Coronary artery (tissue), 2 donors: ENCODE results near the gene TMEM63C.

Experiments used
- DNase-seq: peaks from one replicate; pipeline ENCODE4 v3.0.0-alpha.2; 2017; ENCODE audit warnings: low spot score
- H3K27ac ChIP-seq, 2 donors: fragments of 200-600 bp; sonication (generic); one replicate each; pipeline ENCODE4 v1.5.1; 2016 to 2019
- H3K4me3 ChIP-seq: fragments of 200-600 bp; sonication (generic); 2 replicates; pipeline ENCODE4 v1.5.1; 2016; ENCODE audit warnings: mild to moderate bottlenecking, moderate library complexity
- TF ChIP-seq, protein P1 (sequence below): fragments of 200-600 bp; sonication (generic); IDR thresholded peaks from one replicate; pipeline ENCODE4 v1.5.1; 2019; ENCODE audit warnings: antibody characterized with exemption

The TMEM63C gene

DNA sequence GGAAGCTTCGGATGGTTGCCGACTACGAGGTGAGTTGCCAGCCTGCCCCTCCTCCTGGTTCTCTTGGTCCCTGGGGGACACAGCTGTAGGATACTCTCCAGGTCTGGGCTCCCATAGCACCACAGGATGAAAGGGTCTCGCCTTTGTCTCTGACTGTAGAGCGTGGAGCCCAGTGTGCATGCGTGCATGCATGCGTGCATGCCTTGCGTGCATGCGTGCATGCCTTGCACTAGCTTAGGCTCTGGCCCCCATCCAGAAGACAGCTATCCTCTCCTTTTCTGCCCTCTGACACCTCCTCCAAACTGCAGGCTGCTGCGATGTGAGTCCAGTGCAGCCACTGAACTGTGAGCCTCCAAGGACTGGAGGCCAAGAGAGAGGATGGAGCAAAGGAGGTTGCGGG is 70.3 kb downstream of the TMEM63C start:
- TF ChIP-seq, protein P1, sequence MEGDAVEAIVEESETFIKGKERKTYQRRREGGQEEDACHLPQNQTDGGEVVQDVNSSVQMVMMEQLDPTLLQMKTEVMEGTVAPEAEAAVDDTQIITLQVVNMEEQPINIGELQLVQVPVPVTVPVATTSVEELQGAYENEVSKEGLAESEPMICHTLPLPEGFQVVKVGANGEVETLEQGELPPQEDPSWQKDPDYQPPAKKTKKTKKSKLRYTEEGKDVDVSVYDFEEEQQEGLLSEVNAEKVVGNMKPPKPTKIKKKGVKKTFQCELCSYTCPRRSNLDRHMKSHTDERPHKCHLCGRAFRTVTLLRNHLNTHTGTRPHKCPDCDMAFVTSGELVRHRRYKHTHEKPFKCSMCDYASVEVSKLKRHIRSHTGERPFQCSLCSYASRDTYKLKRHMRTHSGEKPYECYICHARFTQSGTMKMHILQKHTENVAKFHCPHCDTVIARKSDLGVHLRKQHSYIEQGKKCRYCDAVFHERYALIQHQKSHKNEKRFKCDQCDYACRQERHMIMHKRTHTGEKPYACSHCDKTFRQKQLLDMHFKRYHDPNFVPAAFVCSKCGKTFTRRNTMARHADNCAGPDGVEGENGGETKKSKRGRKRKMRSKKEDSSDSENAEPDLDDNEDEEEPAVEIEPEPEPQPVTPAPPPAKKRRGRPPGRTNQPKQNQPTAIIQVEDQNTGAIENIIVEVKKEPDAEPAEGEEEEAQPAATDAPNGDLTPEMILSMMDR = no peak
- H3K27ac ChIP-seq = no peak overlapping the region
- DNase-seq = no peak
- no peak overlapping the region for H3K4me3 ChIP-seq

DNA sequence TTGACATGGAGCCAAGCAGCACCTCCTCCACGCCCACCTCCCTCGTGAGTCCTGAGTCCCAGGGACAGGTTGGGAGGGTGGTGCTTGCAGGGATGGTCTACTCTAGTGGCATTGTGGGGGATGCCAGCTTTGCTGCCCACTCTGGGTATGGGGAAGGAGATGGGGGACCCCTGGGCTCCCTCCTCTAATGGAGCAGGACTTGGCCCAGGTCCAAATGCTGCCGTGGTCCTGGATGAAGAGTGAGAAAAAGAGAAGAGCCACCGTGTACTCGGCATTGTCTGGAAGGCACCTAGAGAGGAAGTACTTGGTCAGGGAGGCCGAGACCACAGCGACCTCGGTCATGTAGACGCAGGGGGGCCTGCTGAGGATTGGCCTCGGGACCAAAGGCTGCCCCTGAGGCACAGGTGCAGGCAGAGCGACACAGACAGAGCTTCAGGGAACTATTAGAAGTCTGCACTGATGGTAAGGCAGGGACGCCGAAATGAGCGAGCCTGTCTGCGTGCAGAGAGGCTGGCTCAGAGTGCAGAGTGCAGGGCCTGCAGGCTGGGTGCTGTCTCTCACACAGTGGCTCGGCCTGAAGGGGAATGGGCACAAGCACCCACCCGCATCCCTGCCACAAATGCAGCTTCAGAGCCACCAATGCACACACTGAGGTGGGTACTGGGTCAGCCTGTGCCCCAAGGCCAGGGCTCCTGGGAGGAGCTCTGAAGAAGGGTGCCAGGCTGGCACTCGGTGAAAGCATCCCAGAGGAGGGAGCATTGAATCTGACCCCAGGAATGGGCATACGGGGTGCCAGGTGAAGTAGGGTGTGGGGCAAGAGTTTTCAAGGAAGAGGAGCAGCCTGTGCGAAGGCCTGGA is 72.0 kb downstream of the TMEM63C start:
- Histone ChIP-seq H3K4me3 (no peak overlapping the region), H3K27ac (no peak overlapping the region)
- DNase-seq = no peak
- TF ChIP-seq, protein P1 = no peak

DNA sequence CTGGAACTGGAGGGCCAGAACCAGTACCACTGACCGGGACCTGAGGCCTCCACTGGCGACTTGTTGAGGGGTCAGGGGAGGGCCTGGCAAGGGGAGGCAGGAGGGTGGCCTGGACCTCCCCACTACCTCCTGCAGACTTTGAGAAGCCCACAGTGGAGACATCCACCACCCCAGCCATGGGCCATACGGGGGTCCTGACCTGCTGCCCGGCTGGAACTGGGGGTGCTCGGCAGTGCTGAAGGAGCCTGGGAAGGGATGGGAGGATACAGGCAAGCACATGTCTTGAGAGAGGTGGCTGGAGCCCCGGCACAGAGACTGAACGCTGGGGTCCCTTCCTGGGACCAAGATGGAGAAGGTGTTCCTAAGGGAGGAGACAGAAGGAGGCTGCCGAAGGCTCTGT is 75.1 kb downstream of the TMEM63C start:
- H3K4me3 ChIP-seq = no peak overlapping the region
- no peak for DNase-seq
- no peak overlapping the region for H3K27ac ChIP-seq
- TF ChIP-seq, protein P1 = no peak

DNA sequence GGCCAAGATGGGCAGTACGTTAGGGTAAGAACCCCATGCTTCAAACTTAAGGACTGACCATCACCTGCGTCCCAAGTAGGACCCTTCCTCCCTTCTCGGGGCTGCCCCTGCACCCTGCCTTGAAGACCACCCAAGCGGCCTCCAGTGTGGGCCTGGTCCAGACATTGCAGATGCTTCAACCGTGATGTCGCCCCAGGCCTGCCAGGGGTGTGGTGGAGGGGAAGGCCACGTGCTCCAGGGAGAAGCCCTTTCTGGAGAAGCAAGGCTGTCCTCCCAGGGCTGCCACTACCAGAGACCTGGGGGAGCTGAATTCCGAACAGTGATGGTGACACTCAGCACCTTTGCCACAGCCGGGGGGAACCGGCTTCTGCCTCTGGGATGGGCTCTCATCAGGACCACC is 76.1 kb downstream of the TMEM63C start:
- Histone ChIP-seq H3K27ac (no peak overlapping the region), H3K4me3 (no peak overlapping the region)
- DNase-seq = no peak
- TF ChIP-seq, protein P1 = no peak

DNA sequence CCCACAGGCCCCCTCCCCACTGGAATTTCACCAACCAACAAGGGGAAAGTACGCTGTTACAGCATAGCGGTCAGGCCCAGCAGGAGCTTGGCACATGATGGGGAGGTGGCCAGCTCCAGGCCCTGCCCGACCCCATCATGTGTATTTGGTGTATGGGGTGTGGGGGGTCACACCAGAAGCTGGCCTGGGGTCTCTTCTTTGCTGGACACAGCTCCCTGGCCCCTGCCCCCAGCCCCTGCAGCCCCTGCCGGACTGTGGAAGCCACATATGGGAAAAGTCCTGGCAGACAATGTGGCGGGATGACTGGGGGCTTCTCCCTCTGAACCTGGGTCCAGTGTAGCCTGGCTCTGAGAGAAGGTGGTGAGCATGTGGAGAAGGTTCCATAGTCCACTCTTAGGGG is 77.0 kb downstream of the TMEM63C start:
- DNase-seq = no peak
- TF ChIP-seq, protein P1 = no peak
- H3K4me3 ChIP-seq = no peak overlapping the region
- H3K27ac ChIP-seq = no peak overlapping the region

DNA sequence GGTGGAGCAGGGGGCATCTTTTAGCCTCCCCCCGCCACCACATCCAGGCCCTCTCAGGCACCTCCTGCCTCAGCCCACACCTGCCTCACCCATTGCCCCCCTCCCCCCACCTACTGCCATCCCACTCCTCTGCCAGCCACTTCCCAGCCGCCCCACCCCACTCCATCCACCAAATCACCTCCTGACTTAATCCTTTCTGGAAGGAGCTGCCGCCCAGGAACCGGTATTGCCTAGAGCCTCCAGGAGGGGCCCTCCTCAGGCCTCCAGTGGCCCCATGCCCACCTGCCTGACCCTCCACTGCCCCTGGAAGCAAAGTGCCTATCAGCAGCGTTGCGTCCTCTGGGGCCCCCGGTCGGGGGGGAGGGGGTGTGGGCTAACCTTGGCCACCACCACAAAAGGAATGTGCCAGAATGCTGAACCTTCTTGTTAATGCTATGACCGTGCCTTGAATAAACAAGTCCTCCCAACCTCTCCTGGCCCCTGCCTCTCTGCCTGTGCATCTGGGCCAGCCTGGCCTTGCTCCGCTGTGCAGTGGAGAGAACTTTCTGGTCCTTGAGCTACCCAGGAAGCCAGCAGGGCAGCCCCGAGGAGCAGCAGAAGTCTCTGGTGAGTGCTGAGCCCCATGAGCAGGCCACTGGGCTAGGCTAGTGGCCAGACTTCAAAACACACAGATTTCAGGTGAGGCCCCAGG is 77.6 kb downstream of the TMEM63C start:
- Histone ChIP-seq H3K4me3 (no peak overlapping the region), H3K27ac (no peak overlapping the region)
- TF ChIP-seq, protein P1 = no peak
- DNase-seq = no peak

DNA sequence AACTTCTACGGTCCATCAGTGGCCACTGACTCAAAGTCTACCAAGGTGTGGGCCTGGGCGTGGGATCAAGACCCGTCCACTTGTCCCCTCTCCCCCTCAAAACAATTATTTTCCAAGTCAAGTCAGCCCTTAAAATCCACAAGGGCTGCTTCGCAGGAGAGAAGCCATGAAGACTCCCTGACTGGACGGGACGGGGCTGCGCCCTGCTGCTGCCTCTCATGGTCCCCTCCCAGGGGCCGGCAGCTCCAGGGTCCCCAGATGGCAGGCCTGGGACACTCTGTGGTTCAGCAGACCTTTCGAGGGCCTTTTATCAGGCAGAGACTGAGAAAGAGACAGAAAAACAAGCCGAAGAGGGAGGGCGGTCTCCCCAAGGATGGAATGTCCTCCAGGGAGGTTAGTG is 78.6 kb downstream of the TMEM63C start:
- no peak for DNase-seq
- TF ChIP-seq, protein P1 = no peak
- Histone ChIP-seq H3K4me3 (no peak overlapping the region), H3K27ac (no peak overlapping the region)
